KG1 (cell line): ENCODE results near the gene REEP6.

Source experiments
- DNase-seq: peaks from one replicate; lab custom pipeline; 2025; lab: John Stamatoyannopoulos, UW

The REEP6 gene

DNA sequence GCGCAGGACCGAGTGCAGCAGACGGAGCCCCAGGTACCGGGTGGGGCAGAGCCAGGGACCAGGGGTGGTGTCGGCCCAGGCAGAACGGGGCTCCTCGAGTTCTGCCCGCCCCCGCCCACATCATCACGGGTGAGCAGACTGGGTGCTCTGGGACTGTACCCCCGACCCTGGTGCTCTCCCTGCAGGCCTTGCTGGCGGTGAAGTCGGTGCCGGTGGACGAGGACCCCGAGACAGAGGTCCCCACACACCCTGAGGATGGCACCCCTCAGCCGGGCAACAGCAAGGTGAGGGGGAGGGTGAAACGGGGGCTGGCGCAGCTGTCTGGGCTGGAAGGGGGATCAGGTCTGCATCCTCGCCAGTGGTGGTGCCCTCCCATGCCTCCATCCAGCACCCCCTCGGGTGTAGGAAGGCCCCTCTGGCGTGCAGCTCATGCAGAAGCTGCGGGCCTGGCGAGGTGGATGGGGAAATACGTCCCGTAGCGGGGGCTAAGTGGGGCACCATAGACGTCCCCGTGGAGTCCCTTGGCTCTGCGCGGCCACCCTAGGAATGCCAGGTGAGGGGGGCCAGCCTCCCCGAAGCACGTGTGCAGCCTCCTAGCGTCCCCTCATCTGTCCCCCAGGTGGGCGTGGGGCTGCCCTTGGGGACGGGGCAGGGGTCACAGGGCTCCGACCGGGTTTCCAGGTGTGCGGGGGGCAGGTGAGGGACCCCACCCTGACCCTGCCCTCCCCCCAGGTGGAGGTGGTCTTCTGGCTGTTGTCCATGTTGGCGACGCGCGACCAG is 34.7 kb upstream of the REEP6 start:
- no peak for DNase-seq

DNA sequence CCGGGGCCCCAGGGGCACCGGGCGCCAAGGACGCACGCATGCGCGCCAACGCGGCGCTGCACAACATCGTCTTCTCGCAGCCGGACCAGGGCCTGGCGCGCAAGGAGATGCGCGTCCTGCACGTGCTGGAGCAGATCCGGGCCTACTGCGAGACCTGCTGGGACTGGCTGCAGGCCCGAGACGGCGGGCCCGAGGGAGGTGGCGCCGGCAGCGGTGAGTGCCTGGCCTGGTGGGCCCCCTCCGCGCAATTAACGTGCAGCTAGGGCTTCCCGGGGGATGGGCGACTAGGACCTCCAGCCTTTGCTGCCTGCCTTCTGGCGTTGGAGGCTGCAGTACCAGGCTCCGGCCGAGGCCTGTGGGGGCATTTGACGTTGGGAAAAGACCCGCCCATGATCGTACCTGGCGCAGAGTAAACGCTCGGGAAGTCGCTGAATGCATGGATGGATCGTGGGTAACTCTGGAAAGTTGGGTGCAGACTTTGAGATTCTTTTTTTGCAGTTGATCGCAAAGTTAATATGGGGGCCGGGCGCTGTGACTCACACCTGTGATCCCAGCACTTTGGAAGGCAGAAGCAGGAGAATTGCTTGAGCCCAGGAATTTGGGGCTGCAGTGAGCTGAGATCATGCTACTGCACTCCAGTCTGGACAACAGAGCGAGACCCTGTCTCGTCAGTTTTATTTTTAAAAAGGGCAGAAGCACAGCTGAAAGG is 33.8 kb upstream of the REEP6 start:
- no peak for DNase-seq

DNA sequence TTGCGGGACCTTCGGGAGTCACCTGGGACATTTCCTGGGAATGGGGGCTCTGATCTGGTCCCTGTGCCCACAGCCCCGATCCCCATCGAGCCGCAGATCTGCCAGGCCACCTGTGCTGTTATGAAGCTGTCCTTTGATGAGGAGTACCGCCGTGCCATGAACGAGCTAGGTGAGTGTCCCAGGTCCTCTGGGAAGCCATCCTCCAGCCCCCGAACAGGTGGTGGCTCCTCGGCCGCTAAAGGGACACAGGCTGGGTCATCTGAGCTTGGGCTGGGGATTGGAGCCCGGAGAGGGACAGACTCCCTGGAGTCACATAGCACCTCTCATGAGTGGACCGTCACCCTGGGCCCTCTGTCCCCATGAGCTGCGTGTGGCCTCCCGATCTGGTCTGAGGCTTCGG is 33.1 kb upstream of the REEP6 start:
- no peak for DNase-seq

DNA sequence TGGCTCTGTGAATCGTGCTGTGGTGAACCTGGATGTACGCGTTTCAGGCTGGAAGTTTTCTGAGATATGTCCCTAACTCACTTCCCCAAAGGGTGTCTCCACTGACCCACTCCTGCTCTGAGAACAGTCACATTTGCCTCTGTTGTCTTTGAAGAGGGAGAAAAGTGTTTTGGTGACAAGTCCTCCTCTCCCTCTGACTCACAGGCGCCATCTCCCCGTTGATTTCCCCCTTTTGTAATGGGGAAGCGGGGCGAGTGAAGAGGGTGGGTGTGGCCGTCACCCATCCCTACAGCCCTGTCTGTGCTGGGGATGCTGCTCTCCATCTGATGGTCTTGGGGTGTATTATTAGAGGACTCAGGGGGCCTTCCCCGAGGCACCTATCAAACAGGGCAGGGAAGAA is 31.5 kb upstream of the REEP6 start:
- no peak for DNase-seq

DNA sequence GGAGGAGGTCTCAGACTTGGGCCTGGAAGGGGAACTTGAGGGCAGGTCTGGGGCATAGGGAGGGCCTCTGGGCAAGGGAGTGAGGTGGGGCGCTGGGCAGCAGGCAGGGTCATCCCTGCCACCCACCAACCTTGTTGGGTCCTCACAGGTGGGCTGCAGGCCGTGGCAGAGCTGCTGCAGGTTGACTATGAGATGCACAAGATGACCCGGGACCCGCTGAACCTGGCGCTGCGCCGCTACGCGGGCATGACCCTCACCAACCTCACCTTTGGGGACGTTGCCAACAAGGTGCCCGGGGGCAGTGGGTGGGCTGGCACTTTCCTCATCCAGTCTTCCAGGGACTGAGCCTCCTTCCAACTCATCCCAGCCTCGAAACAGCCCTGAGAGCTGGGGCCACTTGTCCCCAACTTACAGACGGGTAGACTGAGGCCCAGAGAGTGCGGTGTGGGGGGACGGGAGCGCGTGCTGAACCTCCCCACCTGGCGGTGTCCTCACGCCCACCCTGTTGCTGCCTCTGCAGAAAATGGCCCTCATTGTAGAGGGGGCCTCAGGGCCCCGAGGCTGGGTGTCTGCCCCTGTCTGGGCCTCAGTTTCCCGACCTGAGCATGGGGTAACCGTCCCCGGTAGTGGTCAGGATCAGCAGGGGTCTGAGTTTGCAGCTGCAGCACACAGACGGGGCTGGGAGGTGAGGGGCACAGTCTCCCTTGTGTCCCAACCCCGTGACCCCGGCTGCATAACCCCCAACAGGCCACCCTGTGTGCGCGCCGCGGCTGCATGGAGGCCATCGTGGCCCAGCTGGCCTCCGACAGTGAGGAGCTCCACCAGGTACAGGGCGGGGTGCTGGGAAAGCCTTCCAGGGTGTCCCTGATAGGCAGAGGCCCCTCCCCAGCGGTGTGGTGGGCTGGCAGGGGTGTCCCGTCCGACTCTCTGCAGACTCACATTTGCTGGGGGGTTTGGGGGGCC is 30.7 kb upstream of the REEP6 start:
- DNase-seq = no peak

GRCh38 chr19:1461862-1462261 is 29.1 kb upstream of the REEP6 start:
- DNase-seq = no peak

DNA sequence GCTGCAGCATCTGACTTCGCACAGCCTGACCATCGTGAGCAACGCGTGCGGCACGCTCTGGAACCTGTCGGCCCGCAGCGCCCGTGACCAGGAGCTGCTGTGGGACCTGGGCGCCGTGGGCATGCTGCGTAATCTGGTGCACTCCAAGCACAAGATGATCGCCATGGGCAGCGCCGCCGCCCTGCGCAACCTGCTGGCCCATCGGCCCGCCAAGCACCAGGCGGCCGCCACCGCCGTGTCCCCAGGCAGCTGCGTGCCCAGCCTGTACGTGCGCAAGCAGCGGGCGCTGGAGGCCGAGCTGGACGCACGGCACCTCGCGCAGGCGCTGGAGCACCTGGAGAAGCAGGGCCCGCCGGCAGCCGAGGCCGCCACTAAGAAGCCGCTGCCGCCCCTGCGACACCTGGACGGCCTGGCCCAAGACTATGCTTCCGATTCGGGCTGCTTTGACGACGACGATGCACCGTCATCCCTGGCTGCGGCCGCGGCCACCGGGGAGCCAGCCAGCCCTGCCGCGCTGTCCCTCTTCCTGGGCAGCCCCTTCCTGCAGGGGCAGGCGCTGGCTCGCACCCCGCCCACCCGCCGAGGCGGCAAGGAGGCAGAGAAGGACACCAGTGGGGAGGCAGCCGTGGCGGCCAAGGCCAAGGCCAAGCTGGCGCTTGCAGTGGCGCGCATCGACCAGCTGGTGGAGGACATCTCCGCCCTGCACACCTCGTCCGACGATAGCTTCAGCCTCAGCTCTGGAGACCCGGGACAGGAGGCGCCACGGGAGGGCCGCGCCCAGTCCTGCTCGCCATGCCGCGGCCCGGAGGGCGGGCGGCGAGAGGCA is 25.6 kb upstream of the REEP6 start:
- no peak for DNase-seq

- no peak for DNase-seq
Observed at GRCh38 chr19:1466018-1466460, 24.9 kb upstream of the REEP6 start.

- no peak for DNase-seq
Observed at GRCh38 chr19:1466461-1467214, 24.3 kb upstream of the REEP6 start.

GRCh38 chr19:1467215-1467489 is 23.8 kb upstream of the REEP6 start:
- DNase-seq = no peak

DNA sequence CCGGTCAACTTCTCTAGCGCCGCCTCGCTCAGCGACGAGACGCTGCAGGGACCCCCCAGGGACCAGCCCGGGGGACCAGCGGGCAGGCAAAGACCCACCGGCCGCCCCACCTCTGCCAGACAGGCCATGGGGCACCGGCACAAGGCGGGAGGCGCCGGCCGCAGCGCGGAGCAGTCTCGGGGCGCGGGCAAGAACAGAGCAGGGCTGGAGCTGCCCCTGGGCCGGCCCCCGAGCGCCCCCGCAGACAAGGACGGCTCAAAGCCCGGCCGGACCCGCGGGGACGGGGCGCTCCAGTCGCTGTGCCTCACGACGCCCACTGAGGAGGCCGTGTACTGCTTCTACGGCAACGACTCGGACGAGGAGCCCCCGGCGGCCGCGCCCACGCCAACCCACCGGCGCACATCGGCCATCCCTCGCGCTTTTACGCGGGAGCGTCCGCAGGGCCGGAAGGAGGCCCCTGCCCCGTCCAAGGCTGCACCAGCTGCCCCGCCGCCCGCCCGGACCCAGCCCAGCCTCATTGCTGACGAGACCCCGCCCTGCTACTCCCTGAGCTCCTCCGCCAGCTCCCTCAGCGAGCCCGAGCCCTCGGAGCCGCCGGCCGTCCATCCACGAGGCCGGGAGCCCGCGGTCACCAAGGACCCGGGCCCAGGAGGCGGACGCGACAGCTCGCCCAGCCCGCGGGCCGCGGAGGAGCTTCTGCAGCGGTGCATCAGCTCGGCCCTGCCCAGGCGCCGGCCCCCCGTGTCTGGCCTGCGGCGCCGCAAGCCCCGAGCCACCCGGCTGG is 23.3 kb upstream of the REEP6 start:
- DNase-seq = no peak

DNA sequence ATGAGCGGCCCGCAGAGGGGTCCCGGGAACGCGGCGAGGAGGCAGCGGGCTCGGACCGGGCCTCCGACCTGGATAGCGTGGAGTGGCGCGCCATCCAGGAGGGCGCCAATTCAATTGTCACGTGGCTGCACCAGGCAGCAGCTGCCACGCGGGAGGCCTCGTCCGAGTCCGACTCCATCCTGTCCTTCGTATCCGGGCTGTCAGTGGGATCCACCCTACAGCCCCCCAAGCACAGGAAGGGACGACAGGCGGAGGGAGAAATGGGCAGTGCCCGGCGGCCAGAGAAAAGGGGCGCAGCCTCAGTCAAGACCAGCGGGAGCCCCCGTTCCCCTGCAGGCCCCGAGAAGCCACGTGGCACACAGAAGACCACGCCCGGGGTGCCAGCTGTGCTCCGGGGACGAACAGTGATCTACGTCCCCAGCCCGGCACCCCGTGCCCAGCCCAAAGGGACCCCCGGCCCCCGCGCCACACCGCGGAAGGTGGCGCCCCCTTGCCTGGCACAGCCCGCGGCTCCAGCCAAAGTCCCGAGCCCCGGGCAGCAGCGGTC is 22.6 kb upstream of the REEP6 start:
- no peak for DNase-seq

GRCh38 chr19:1468821-1469254 is 22.1 kb upstream of the REEP6 start:
- DNase-seq = no peak

DNA sequence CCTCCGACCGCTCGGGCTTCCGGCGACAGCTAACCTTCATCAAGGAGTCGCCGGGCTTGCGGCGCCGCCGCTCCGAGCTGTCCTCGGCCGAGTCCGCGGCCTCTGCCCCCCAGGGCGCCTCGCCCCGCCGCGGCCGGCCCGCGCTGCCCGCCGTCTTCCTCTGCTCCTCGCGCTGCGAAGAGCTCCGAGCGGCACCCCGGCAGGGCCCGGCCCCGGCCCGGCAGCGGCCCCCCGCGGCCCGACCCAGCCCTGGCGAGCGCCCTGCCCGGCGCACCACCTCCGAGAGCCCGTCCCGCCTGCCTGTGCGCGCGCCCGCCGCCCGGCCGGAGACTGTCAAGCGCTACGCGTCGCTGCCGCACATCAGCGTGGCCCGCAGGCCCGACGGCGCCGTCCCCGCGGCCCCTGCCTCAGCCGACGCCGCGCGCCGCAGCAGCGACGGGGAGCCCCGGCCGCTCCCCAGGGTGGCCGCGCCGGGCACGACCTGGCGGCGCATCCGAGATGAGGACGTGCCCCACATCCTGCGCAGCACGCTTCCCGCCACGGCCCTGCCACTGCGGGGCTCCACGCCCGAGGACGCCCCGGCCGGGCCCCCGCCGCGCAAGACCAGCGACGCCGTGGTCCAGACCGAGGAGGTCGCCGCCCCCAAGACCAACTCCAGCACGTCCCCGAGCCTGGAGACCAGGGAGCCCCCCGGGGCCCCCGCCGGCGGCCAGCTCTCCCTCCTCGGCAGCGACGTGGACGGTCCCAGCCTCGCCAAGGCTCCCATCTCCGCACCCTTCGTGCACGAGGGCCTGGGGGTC is 21.5 kb upstream of the REEP6 start:
- no peak for DNase-seq

DNA sequence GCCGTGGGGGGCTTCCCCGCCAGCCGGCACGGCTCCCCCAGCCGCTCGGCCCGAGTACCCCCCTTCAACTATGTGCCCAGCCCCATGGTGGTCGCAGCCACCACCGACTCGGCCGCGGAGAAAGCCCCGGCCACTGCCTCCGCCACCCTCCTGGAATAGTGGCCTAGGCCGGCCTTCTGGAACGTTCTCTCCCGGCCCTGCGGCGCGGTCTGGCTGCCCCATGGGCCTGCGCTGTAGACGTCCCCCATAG is 21.0 kb upstream of the REEP6 start:
- no peak for DNase-seq

DNA sequence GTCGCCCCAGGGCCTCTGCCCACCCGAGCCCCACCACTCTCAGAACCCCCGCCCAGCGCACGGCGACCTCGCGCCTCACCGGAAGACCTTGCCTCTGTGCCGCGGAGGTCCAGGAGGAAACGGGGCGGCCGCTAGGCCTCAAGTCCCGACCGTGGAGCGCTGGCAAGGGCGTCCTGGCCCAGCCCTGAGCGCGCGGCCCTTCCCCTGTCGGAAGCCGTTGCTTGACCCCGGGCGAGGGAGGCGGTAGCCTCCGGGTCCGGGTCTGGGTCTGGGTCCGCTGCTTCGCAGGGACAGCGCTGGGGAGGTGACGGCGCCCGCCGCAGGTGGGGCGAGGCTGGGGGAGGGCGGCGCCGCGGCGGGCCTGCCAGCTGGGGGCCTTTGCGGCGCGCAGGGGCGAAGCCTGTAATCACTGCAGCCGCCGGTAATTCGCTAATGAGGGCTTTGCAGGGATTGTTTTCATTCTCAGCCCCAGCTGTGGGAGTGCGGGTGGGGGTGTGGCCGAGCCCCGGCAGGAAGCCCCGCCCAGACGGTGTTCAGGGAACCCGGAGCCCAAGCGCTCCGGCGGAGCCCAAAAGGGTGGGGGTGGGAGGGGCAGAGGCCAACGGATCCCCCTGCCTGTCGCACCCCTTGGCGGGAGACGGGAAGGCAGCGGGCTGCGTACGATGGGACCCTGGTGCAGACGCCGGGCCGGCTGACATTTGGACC is 20.5 kb upstream of the REEP6 start:
- no peak for DNase-seq

DNA sequence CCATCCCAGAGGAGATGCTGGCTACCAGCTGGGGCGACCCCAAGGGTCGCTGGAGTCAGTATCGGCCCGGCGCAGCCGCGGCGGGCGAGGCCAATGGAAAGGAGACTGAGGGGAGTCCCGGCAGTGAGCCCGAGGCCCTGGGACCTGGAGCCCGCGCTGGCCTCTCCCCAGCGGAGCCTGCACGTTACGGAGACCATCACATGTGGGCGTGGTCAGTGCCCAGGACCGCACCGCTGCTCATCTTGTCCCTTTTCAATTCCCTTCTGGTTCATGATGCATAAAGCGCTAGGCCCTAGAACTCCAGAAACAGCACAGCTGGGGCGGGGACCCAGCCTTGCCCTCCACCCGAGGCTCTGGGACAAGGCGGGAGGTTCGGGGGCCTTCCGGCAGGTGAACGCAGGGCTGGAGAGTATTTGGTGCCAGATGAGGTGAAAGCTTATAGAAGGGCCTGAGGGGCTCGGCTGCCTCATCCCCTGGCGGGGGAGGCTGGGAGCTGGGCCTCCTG is 19.9 kb upstream of the REEP6 start:
- no peak for DNase-seq

GRCh38 chr19:1471515-1472160 is 19.3 kb upstream of the REEP6 start:
- DNase-seq = no peak
